NB4 (cell line): Measurements from ENCODE around the gene PTPN9.

Experiments used
- DNase-seq: peaks from one replicate; pipeline ENCODE4 v3.0.0; 2010; ENCODE audit warnings: low read depth
- H3K4me3 ChIP-seq: one replicate; pipeline ENCODE4 v1.5.1; 2011; ENCODE audit warnings: mild to moderate bottlenecking, low read depth, low read length, moderate library complexity
- CTCF ChIP-seq: IDR thresholded peaks from one replicate; pipeline ENCODE4 v1.5.1; 2012; ENCODE audit warnings: low read depth, low read length
- MYC ChIP-seq: IDR thresholded peaks from 2 replicates; pipeline ENCODE4 v1.6.1; 2011; ENCODE audit warnings: low read depth, low read length
- POLR2A ChIP-seq: IDR thresholded peaks from 2 replicates; pipeline ENCODE4 v1.6.1; 2011; ENCODE audit warnings: mild to moderate bottlenecking; ENCODE audit not compliant: insufficient read length; ENCODE audit errors: extremely low read depth
- TF ChIP-seq, protein P1 (sequence below): IDR thresholded peaks from 2 replicates; pipeline ENCODE4 v1.6.1; 2011; ENCODE audit warnings: low read depth, low read length

The PTPN9 gene

DNA sequence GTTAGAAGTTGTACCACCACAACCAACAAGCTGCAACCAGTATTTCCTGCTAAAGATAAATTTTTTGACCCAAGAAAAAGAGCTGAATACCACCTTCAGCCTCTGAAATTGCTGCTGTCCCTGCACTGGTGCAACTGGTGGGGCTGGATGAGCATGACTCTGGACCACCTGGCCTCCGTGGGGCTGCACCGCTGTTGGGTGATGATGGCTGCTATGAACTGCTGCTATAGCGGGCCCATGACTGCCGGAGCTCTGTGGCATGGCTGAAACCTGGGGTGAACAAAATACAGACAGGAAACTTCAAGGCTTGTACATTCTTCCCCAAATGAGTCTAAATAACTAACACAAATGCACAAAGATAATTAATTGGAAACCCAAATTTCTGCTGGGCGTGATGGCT, 156.6 kb downstream of the PTPN9 start:
- TF ChIP-seq CTCF (no peak), MYC (no peak), POLR2A (no peak)
- TF ChIP-seq, protein P1, sequence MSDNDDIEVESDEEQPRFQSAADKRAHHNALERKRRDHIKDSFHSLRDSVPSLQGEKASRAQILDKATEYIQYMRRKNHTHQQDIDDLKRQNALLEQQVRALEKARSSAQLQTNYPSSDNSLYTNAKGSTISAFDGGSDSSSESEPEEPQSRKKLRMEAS = no peak
- no peak overlapping the region for H3K4me3 ChIP-seq
- DNase-seq = no peak

- no peak overlapping the region for H3K4me3 ChIP-seq
- TF ChIP-seq POLR2A (no peak), CTCF (no peak), MYC (no peak)
- TF ChIP-seq, protein P1 = no peak
- no peak for DNase-seq
Observed at GRCh38 chr15:75420698-75421097, 158.4 kb downstream of the PTPN9 start.

- TF ChIP-seq, protein P1 = no peak
- no peak for TF ChIP-seq CTCF
- no peak for TF ChIP-seq MYC
- TF ChIP-seq POLR2A = no peak
- H3K4me3 ChIP-seq = no peak overlapping the region
- no peak for DNase-seq
Observed at GRCh38 chr15:75416584-75416983, 162.5 kb downstream of the PTPN9 start.
